GM18858 (cell line): ENCODE results near the gene RPRD2.

Experiments
- ATAC-seq: cut with Tn5 transposase; IDR thresholded peaks from one replicate; pipeline ENCODE4 v1.9.1; 2021; ENCODE audit not compliant: unreplicated experiment

Gene RPRD2

GRCh38 chr1:150469291-150469690, 105.3 kb downstream of the RPRD2 start:
- no peak for ATAC-seq

- ATAC-seq = no peak
These were observed 108.8 kb downstream of the RPRD2 start for GRCh38 chr1:150472601-150473200.

- ATAC-seq = no peak
These were observed 109.7 kb downstream of the RPRD2 start for GRCh38 chr1:150473659-150474058.

- ATAC-seq = no peak
These were observed 110.9 kb downstream of the RPRD2 start for GRCh38 chr1:150474869-150475268.

GRCh38 chr1:150476754-150477153, 112.8 kb downstream of the RPRD2 start:
- no peak for ATAC-seq

- no peak for ATAC-seq
These were observed 113.4 kb downstream of the RPRD2 start for GRCh38 chr1:150477320-150477719.

- no peak for ATAC-seq
These were observed 113.8 kb downstream of the RPRD2 start for GRCh38 chr1:150477733-150478132.

- ATAC-seq = no peak
These were observed 115.4 kb downstream of the RPRD2 start for GRCh38 chr1:150479370-150479769.

GRCh38 chr1:150479927-150480352, 116.0 kb downstream of the RPRD2 start:
- ATAC-seq = no peak

GRCh38 chr1:150484431-150484830, 120.5 kb downstream of the RPRD2 start:
- ATAC-seq = no peak

- ATAC-seq = no peak
These were observed 120.9 kb downstream of the RPRD2 start for GRCh38 chr1:150484861-150485260.

GRCh38 chr1:150486966-150487762, 123.2 kb downstream of the RPRD2 start, which contains the start of gene TARS2:
TARS2 (plus strand) TSS chr1:150487419; CDS start chr1:150487451, 32 bp downstream.
- ATAC-seq = peak; percentile 98

- no peak for ATAC-seq
These were observed 123.8 kb downstream of the RPRD2 start for GRCh38 chr1:150487763-150488115.

GRCh38 chr1:150493175-150493574, 129.2 kb downstream of the RPRD2 start:
- no peak for ATAC-seq

- ATAC-seq = no peak
These were observed 134.4 kb downstream of the RPRD2 start for GRCh38 chr1:150498342-150498741.

GRCh38 chr1:150505431-150505830, 141.5 kb downstream of the RPRD2 start:
- ATAC-seq = no peak

GRCh38 chr1:150507912-150508864, 144.2 kb downstream of the RPRD2 start, which contains the start of gene ECM1:
ECM1 (plus strand) TSS chr1:150508109; CDS start chr1:150508210, 101 bp downstream.
- ATAC-seq = no peak

GRCh38 chr1:150508982-150509381, 145.0 kb downstream of the RPRD2 start:
- no peak for ATAC-seq

- no peak for ATAC-seq
These were observed 147.6 kb downstream of the RPRD2 start for GRCh38 chr1:150511551-150511950.

- ATAC-seq = no peak
These were observed 148.2 kb downstream of the RPRD2 start for GRCh38 chr1:150511985-150512660.

GRCh38 chr1:150512846-150513245, 148.9 kb downstream of the RPRD2 start:
- no peak for ATAC-seq
